ENCODE results near the gene BAHD1.

DNA sequence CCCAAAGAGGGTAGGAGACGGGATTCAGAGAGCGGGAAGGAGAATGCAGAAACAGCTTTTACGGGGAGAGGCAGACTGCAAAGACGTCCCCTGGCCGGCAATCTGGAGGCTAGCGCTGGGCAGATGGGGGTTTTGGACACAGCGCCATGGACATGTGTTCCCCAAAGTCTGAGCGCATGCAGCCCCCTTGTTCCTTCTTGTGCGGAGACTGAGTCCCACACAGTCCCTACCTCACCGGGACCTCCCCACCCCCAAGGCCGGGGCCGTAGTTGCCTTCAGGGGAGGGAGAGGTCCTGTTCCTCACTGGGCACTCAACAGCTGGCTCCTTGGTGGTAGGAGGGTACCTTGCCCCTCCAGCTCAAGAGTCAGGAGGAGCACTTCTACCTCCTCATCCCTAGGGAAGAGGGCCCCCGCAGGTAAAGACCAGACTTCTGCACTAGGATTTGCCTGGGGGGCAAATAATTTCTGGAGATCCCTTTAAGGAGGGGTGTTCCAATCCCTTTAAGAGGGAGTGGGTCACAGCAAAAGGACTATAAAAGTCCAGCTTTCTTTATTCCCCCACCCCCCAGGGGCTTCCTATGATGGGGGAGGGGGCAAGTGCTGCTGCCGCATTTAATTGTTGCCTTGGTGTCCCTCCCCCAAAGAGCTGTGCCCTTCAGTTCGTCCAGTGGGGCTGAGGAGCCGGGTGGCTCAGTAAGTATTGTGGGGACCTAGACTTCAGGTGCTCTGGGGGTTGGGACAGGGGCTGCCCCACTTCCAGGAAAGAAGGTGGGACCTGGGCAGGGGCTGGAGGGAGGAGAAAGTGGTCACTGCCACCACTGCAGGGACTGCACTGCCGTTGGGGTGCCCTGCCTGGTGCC is 3.6 kb upstream of the BAHD1 start:
- TF ChIP-seq, protein P1, sequence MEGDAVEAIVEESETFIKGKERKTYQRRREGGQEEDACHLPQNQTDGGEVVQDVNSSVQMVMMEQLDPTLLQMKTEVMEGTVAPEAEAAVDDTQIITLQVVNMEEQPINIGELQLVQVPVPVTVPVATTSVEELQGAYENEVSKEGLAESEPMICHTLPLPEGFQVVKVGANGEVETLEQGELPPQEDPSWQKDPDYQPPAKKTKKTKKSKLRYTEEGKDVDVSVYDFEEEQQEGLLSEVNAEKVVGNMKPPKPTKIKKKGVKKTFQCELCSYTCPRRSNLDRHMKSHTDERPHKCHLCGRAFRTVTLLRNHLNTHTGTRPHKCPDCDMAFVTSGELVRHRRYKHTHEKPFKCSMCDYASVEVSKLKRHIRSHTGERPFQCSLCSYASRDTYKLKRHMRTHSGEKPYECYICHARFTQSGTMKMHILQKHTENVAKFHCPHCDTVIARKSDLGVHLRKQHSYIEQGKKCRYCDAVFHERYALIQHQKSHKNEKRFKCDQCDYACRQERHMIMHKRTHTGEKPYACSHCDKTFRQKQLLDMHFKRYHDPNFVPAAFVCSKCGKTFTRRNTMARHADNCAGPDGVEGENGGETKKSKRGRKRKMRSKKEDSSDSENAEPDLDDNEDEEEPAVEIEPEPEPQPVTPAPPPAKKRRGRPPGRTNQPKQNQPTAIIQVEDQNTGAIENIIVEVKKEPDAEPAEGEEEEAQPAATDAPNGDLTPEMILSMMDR (IDR thresholded peaks at IDR 0.05) = no peak
- TF ChIP-seq POLR2A (IDR thresholded peaks at IDR 0.05) = no peak
- TF ChIP-seq POLR2AphosphoS5 (IDR thresholded peaks at IDR 0.05) = no peak
